Neuronal stem cell (in vitro differentiated cells): ENCODE data around the gene PDE6C.

Experiments used
- DNase-seq: peaks from one replicate; pipeline ENCODE4 v3.0.0-alpha.2; 2013; ENCODE audit warnings: low spot score
- H2AFZ ChIP-seq: one replicate; pipeline ENCODE4 v1.6.1; 2013; ENCODE audit warnings: mild to moderate bottlenecking, low read length, inconsistent platforms
- H2AK5ac ChIP-seq: 2 replicates; pipeline ENCODE4 v1.6.1; 2013; ENCODE audit warnings: low read depth, mild to moderate bottlenecking, inconsistent platforms, low read length, moderate library complexity, mixed read lengths
- H2BK120ac ChIP-seq: 2 replicates; pipeline ENCODE4 v1.6.1; 2013; ENCODE audit warnings: low read depth, mild to moderate bottlenecking, inconsistent platforms, low read length, moderate library complexity, mixed read lengths
- H2BK12ac ChIP-seq: one replicate; pipeline ENCODE4 v1.6.1; 2013; ENCODE audit warnings: low read length, inconsistent platforms
- H2BK15ac ChIP-seq: 2 replicates; pipeline ENCODE4 v1.6.1; 2013; ENCODE audit warnings: mild to moderate bottlenecking, low read length, inconsistent platforms, mixed read lengths
- H2BK5ac ChIP-seq: one replicate; pipeline ENCODE4 v1.6.1; 2013; ENCODE audit warnings: inconsistent platforms, mild to moderate bottlenecking, low read length, moderate library complexity
- H3K14ac ChIP-seq: one replicate; pipeline ENCODE4 v1.6.1; 2013; ENCODE audit warnings: low read length, inconsistent platforms
- H3K18ac ChIP-seq: 2 replicates; pipeline ENCODE4 v1.6.1; 2013; ENCODE audit warnings: low read length, inconsistent platforms
- H3K23ac ChIP-seq: 2 replicates; pipeline ENCODE4 v1.6.1; 2013; ENCODE audit warnings: low read depth, mild to moderate bottlenecking, mixed read lengths, low read length, inconsistent platforms; ENCODE audit not compliant: poor library complexity
- H3K27ac ChIP-seq: replicated peaks from 3 replicates; pipeline ENCODE4 v1.5.1; 2013; ENCODE audit warnings: low read length, inconsistent platforms
- H3K27me3 ChIP-seq, 3 experiments: 2 replicates each; pipeline ENCODE4 v1.6.1; 2013; ENCODE audit warnings: low read length in 3 of 3, mild to moderate bottlenecking in 2 of 3, inconsistent platforms in 1 of 3, low read depth in 1 of 3, mixed read lengths in 1 of 3, moderate library complexity in 1 of 3; ENCODE audit not compliant: control insufficient read depth in 3 of 3, insufficient read depth in 3 of 3
- H3K36me3 ChIP-seq, 2 donors: replicated peaks in 1 of 2; 2 replicates each; pipeline ENCODE4 v1.6.1; 2013; ENCODE audit warnings: low read length in 2 of 2; ENCODE audit not compliant: control insufficient read depth in 2 of 2, insufficient read depth in 2 of 2
- H3K4ac ChIP-seq: 2 replicates; pipeline ENCODE4 v1.6.1; 2013; ENCODE audit warnings: inconsistent platforms, mild to moderate bottlenecking, low read length, moderate library complexity
- H3K4me1 ChIP-seq, 2 donors: 1 replicate in 1 of 2; 2 replicates in 1 of 2; pipeline ENCODE4 v1.6.1; 2013; ENCODE audit warnings: low read length in 2 of 2, low read depth in 1 of 2; ENCODE audit not compliant: control insufficient read depth in 2 of 2, insufficient read depth in 1 of 2
- H3K4me2 ChIP-seq: one replicate; pipeline ENCODE4 v1.6.1; 2013; ENCODE audit warnings: mild to moderate bottlenecking, low read length, inconsistent platforms; ENCODE audit not compliant: insufficient read depth, poor library complexity, severe bottlenecking
- H3K4me3 ChIP-seq, 2 donors: 2 replicates each; pipeline ENCODE4 v1.5.1; 2013; ENCODE audit warnings: low read length in 2 of 2, mild to moderate bottlenecking in 2 of 2, inconsistent platforms in 1 of 2, moderate library complexity in 1 of 2
- H3K79me1 ChIP-seq: one replicate; pipeline ENCODE4 v1.6.1; 2013; ENCODE audit warnings: low read depth, mild to moderate bottlenecking, inconsistent platforms, low read length, moderate library complexity
- H3K9ac ChIP-seq: one replicate; pipeline ENCODE4 v1.6.1; 2013; ENCODE audit warnings: mild to moderate bottlenecking, low read depth, low read length, inconsistent platforms; ENCODE audit not compliant: poor library complexity
- H3K9me3 ChIP-seq, 2 donors: replicated peaks in 1 of 2; 2 replicates each; pipeline versions ENCODE3 to v1.6.1; 2013; ENCODE audit warnings: low read length in 2 of 2, mild to moderate bottlenecking in 2 of 2, inconsistent platforms in 1 of 2, low read depth in 1 of 2, mixed read lengths in 1 of 2, moderate library complexity in 1 of 2; ENCODE audit not compliant: control insufficient read depth in 2 of 2, insufficient read depth in 1 of 2
- H4K8ac ChIP-seq: one replicate; pipeline ENCODE4 v1.6.1; 2013; ENCODE audit warnings: low read depth, mild to moderate bottlenecking, inconsistent platforms, low read length, moderate library complexity
- H4K91ac ChIP-seq: one replicate; pipeline ENCODE4 v1.6.1; 2013; ENCODE audit warnings: low read length, low read depth, mild to moderate bottlenecking, inconsistent platforms; ENCODE audit not compliant: poor library complexity
- WGBS, 2 donors: extraction: QIAGEN DNeasy Blood & Tissue Kit; methylation state at CpG; one replicate each; pipeline ENCODE4 v1.1.7; 2013; ENCODE audit warnings: missing lambda C conversion rate in 2 of 2, mixed read lengths in 1 of 2; ENCODE audit not compliant: insufficient read length in 2 of 2, insufficient replicate concordance in 1 of 2; ENCODE audit errors: extremely low coverage in 2 of 2; 5-methylcytosine and 5-hydroxymethylcytosine counted together

Gene PDE6C

DNA sequence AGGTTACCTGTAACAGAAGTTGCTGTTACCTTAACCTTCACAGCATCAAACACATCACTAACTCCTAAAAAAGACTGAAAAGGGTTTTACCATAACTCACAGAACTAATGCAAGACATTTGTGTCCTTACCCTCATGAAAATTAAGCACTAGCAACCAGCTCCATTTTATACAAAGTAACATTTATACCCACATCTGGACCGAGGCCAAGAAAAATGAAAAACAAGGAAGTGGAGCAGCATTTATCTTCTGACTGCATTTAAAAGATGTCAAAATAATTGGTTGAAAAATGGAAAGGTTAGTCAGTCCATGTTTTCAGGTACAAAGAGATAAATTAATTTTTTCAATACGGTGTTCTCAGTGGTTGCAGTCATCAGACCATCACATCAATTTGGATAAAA is 8.2 kb upstream of the PDE6C start:
- Histone ChIP-seq H4K91ac (no peak overlapping the region), H3K36me3 (no peaks in the 10 kb centered on the region), H2BK5ac (no peak overlapping the region), H2AFZ (no peak overlapping the region), H3K18ac (no peak overlapping the region), H2BK15ac (no peak overlapping the region), H4K8ac (no peak overlapping the region), H3K4me2 (no peak overlapping the region), H2BK120ac (no peak overlapping the region), H3K4ac (no peak overlapping the region), H3K27me3 (peaks cover 20 to 64% (median 39%) of the 10 kb centered on the region in 3 experiments), H3K27ac (no peak overlapping the region), H2AK5ac (no peak overlapping the region), H2BK12ac (no peak overlapping the region), H3K9ac (no peak overlapping the region), H3K23ac (no peak overlapping the region), H3K4me3 (no peak overlapping the region), H3K79me1 (no peaks in the 10 kb centered on the region), H3K4me1 (peaks cover 0 to 3% of the 10 kb centered on the region in 2 donors), H3K14ac (no peak overlapping the region), H3K9me3 (peaks cover 0 to 2% of the 10 kb centered on the region in 2 donors)
- WGBS, 2 donors: no CpG with 5 or more reads among the region's 2 CpGs
- no peak for DNase-seq

GRCh38 chr10:93608421-93608820 is 3.9 kb upstream of the PDE6C start:
- H3K14ac ChIP-seq: no peak overlapping the region
- no peak overlapping the region for H3K18ac ChIP-seq
- no peak overlapping the region for H4K8ac ChIP-seq
- no peak overlapping the region for H2AFZ ChIP-seq
- no peak overlapping the region for H3K4me2 ChIP-seq
- no peaks in the 10 kb centered on the region for H3K4me1 ChIP-seq
- H3K79me1 ChIP-seq: no peaks in the 10 kb centered on the region
- H2BK5ac ChIP-seq: no peak overlapping the region
- H2BK12ac ChIP-seq: no peak overlapping the region
- no peak for DNase-seq
- H3K36me3 ChIP-seq: no peaks in the 10 kb centered on the region
- peaks cover 0 to 43% (median 3%) of the 10 kb centered on the region in 3 experiments for H3K27me3 ChIP-seq
- no peak overlapping the region for H3K4ac ChIP-seq
- H3K27ac ChIP-seq: no peak overlapping the region
- no peak overlapping the region for H2AK5ac ChIP-seq
- no peak overlapping the region for H2BK15ac ChIP-seq
- no peak overlapping the region for H2BK120ac ChIP-seq
- H4K91ac ChIP-seq: no peak overlapping the region
- WGBS, 2 donors: no CpG with 5 or more reads among the region's 3 CpGs
- no peak overlapping the region for H3K9ac ChIP-seq
- H3K23ac ChIP-seq: no peak overlapping the region
- no peak overlapping the region for H3K4me3 ChIP-seq
- no peaks in the 10 kb centered on the region for H3K9me3 ChIP-seq

GRCh38 chr10:93613126-93613525 is 789 bp downstream of the PDE6C start:
- Histone ChIP-seq H2BK120ac (no peak overlapping the region), H3K4me3 (no peak overlapping the region), H3K4ac (no peak overlapping the region), H3K79me1 (no peaks in the 10 kb centered on the region), H3K4me1 (peaks cover 0 to 2% of the 10 kb centered on the region in 2 donors), H3K4me2 (no peak overlapping the region), H2BK12ac (no peak overlapping the region), H3K18ac (no peak overlapping the region), H3K27me3 (peaks cover 0 to 27% (median 0%) of the 10 kb centered on the region in 3 experiments), H2AFZ (no peak overlapping the region), H3K27ac (no peak overlapping the region), H3K9ac (no peak overlapping the region), H3K14ac (no peak overlapping the region), H3K9me3 (no peaks in the 10 kb centered on the region), H2BK5ac (no peak overlapping the region), H2BK15ac (no peak overlapping the region), H4K8ac (no peak overlapping the region), H4K91ac (no peak overlapping the region), H3K36me3 (no peaks in the 10 kb centered on the region), H2AK5ac (no peak overlapping the region), H3K23ac (no peak overlapping the region)
- no CpG with 5 or more reads among the region's 3 CpGs for WGBS, 2 donors
- no peak for DNase-seq

- Histone ChIP-seq H2BK12ac (no peak overlapping the region), H2AFZ (no peak overlapping the region), H2BK5ac (no peak overlapping the region), H3K27me3 (peaks cover 0 to 25% (median 0%) of the 10 kb centered on the region in 3 experiments), H2AK5ac (no peak overlapping the region), H2BK15ac (no peak overlapping the region), H3K14ac (no peak overlapping the region), H3K23ac (no peak overlapping the region), H2BK120ac (no peak overlapping the region), H4K8ac (no peak overlapping the region), H3K4me3 (no peak overlapping the region), H3K36me3 (no peaks in the 10 kb centered on the region), H3K4me2 (no peak overlapping the region), H3K4me1 (peaks cover 0 to 2% of the 10 kb centered on the region in 2 donors), H3K27ac (no peak overlapping the region), H4K91ac (no peak overlapping the region), H3K18ac (no peak overlapping the region), H3K9ac (no peak overlapping the region), H3K4ac (no peak overlapping the region), H3K79me1 (no peaks in the 10 kb centered on the region), H3K9me3 (no peaks in the 10 kb centered on the region)
- no CpG with 5 or more reads among the region's 7 CpGs for WGBS, 2 donors
- no peak for DNase-seq
Observed at GRCh38 chr10:93614101-93614825, 1.9 kb downstream of the PDE6C start.
